Activated CD4-positive, alpha-beta T cell treated with anti-CD3 and anti-CD28 coated beads, Interleukin-2, amount 50 U/mL, for 1 hour (primary cell): ENCODE data around the gene ATP5MC3.

ENCODE experiments used
- DNase-seq: peaks from one replicate; pipeline ENCODE4 v3.0.0-alpha.2; 2020

Gene ATP5MC3

GRCh38 chr2:175167792-175168563 is 13.5 kb downstream of the ATP5MC3 start, which contains the start of gene ATF2:
Gene ATF2 (minus strand): TSS chr2:175168203. CDS start chr2:175136443, 31,760 bp downstream.
- DNase-seq: peak; percentile 96

GRCh38 chr2:175167076-175167791 is 14.3 kb downstream of the ATP5MC3 start:
- DNase-seq: peak; percentile 18

GRCh38 chr2:175166216-175166824 is 15.2 kb downstream of the ATP5MC3 start:
- no peak for DNase-seq

GRCh38 chr2:175164235-175164634 is 17.3 kb downstream of the ATP5MC3 start:
- no peak for DNase-seq

GRCh38 chr2:175158894-175159293 is 22.6 kb downstream of the ATP5MC3 start:
- no peak for DNase-seq

GRCh38 chr2:175156534-175156933 is 25.0 kb downstream of the ATP5MC3 start:
- no peak for DNase-seq

GRCh38 chr2:175154661-175155082 is 26.8 kb downstream of the ATP5MC3 start:
- no peak for DNase-seq

GRCh38 chr2:175152242-175152641 is 29.3 kb downstream of the ATP5MC3 start:
- DNase-seq: no peak

GRCh38 chr2:175151791-175152190 is 29.7 kb downstream of the ATP5MC3 start:
- no peak for DNase-seq

GRCh38 chr2:175147186-175147585 is 34.3 kb downstream of the ATP5MC3 start:
- DNase-seq: no peak

GRCh38 chr2:175143678-175144077 is 37.8 kb downstream of the ATP5MC3 start:
- DNase-seq: no peak

- DNase-seq: no peak
Measured at GRCh38 chr2:175143191-175143590, 38.3 kb downstream of the ATP5MC3 start.

GRCh38 chr2:175140332-175140731 is 41.2 kb downstream of the ATP5MC3 start:
- DNase-seq: no peak

- no peak for DNase-seq
Measured at GRCh38 chr2:175137793-175138192, 43.7 kb downstream of the ATP5MC3 start.

- DNase-seq: no peak
Measured at GRCh38 chr2:175136334-175137215, 44.9 kb downstream of the ATP5MC3 start.

- DNase-seq: no peak
Measured at GRCh38 chr2:175135862-175136261, 45.6 kb downstream of the ATP5MC3 start.

GRCh38 chr2:175135177-175135576 is 46.3 kb downstream of the ATP5MC3 start:
- DNase-seq: no peak

- no peak for DNase-seq
Measured at GRCh38 chr2:175131252-175131651, 50.3 kb downstream of the ATP5MC3 start.

GRCh38 chr2:175126661-175127060 is 54.8 kb downstream of the ATP5MC3 start:
- no peak for DNase-seq
